H1 (cell line): Measurements from ENCODE around the gene GRAP. TPM values are rescaled to one million over a fixed set of nuclear protein-coding genes. Genes with fewer than 3 reads are reported as not detected.

ENCODE experiments used
- CTCF ChIA-PET: fragments of 300-600 bp; sonication (Branson Sonifier 250); formaldehyde crosslinking; loops from one replicate; lab custom pipeline; 2021; ENCODE audit not compliant: partially characterized antibody; lab: Charles Lee
- POLR2A ChIA-PET: fragments of 300-600 bp; sonication (Branson Sonifier 250); formaldehyde crosslinking; loops from one replicate; lab custom pipeline; 2021; ENCODE audit warnings: inconsistent platforms; ENCODE audit not compliant: partially characterized antibody; lab: Charles Lee
- DNase-seq, 2 experiments: peaks; one replicate each; pipeline versions ENCODE4 v3.0.0 to v3.0.0-alpha.2; 2010 to 2022; ENCODE audit warnings: low spot score in 2 of 2, low read depth in 1 of 2, mixed read lengths in 1 of 2
- FAIRE-seq: peaks from 2 replicates; lab custom pipeline; 2011; peaks lifted over from hg19 to GRCh38; lab: Jason Lieb, UNC
- H2AFZ ChIP-seq: 2 replicates; pipeline ENCODE4 v1.8.1; 2012; ENCODE audit warnings: low read length, inconsistent platforms
- H2AK5ac ChIP-seq: 2 replicates; pipeline ENCODE4 v1.6.1; 2013; ENCODE audit warnings: low read depth, low read length
- H2BK120ac ChIP-seq: replicated peaks from 2 replicates; pipeline ENCODE3; 2013; ENCODE audit warnings: low read depth, low read length, inconsistent platforms
- H2BK12ac ChIP-seq: 2 replicates; pipeline ENCODE4 v1.6.1; 2013; ENCODE audit warnings: low read depth, low read length
- H2BK15ac ChIP-seq: 2 replicates; pipeline ENCODE4 v1.6.1; 2013; ENCODE audit warnings: low read length
- H2BK20ac ChIP-seq: 2 replicates; pipeline ENCODE4 v1.6.1; 2013; ENCODE audit warnings: low read length
- H2BK5ac ChIP-seq: 2 replicates; pipeline ENCODE4 v1.6.1; 2013; ENCODE audit warnings: low read depth, low read length
- H3K14ac ChIP-seq: 2 replicates; pipeline ENCODE4 v1.6.1; 2013; ENCODE audit warnings: inconsistent platforms; ENCODE audit not compliant: insufficient read length
- H3K18ac ChIP-seq: 2 replicates; pipeline ENCODE4 v1.6.1; 2013; ENCODE audit warnings: low read length; ENCODE audit errors: extremely low read depth
- H3K23ac ChIP-seq: 2 replicates; pipeline ENCODE4 v1.6.1; 2013; ENCODE audit warnings: inconsistent platforms; ENCODE audit not compliant: insufficient read length
- H3K23me2 ChIP-seq: 2 replicates; pipeline ENCODE4 v1.6.1; 2013; ENCODE audit warnings: low read depth, low read length
- H3K27ac ChIP-seq: 2 replicates; pipeline ENCODE4 v1.6.1; 2011; ENCODE audit warnings: low read depth, low read length, inconsistent platforms
- H3K27me3 ChIP-seq, 4 experiments: replicated peaks in 1 of 4; 1 replicate in 1 of 4; 2 replicates in 3 of 4; pipeline versions ENCODE4 v1.6.1 to v1.8.1; 2011 to 2013; ENCODE audit warnings: low read length in 3 of 4, mild to moderate bottlenecking in 3 of 4, inconsistent platforms in 2 of 4, mixed read lengths in 2 of 4, moderate library complexity in 1 of 4; ENCODE audit not compliant: control insufficient read depth in 3 of 4, insufficient read depth in 3 of 4; ENCODE audit errors: extremely low read depth in 1 of 4
- H3K36me3 ChIP-seq, 4 experiments: 2 replicates each; pipeline versions ENCODE4 v1.6.1 to v1.8.1; 2011 to 2013; ENCODE audit warnings: mild to moderate bottlenecking in 4 of 4, low read length in 3 of 4, moderate library complexity in 2 of 4, control low read depth in 1 of 4, inconsistent platforms in 1 of 4; ENCODE audit not compliant: insufficient read depth in 4 of 4, control insufficient read depth in 2 of 4
- H3K4ac ChIP-seq: replicated peaks from 2 replicates; pipeline ENCODE3; 2013; ENCODE audit warnings: low read length, low read depth, mixed read lengths, inconsistent platforms; ENCODE audit not compliant: insufficient read length
- H3K4me1 ChIP-seq, 4 experiments: replicated peaks in 1 of 4; 1 replicate in 1 of 4; 2 replicates in 3 of 4; pipeline versions ENCODE4 v1.6.1 to v1.8.1; 2011 to 2013; ENCODE audit warnings: low read length in 3 of 4, inconsistent platforms in 2 of 4, mixed read lengths in 1 of 4; ENCODE audit not compliant: insufficient read depth in 4 of 4, control insufficient read depth in 3 of 4
- H3K4me2 ChIP-seq, 2 experiments: 2 replicates each; pipeline versions ENCODE4 v1.6.1 to v1.8.1; 2011 to 2013; ENCODE audit warnings: low read depth in 2 of 2, low read length in 2 of 2, control low read depth in 1 of 2, inconsistent platforms in 1 of 2, mild to moderate bottlenecking in 1 of 2; ENCODE audit not compliant: insufficient read depth in 1 of 2
- H3K4me3 ChIP-seq, 4 experiments: fragments of 200-600, 300-600 bp in 1 of 4; sonication (generic), shearing (Covaris generic), sonication (Bioruptor Twin) in 1 of 4; 2 replicates each; pipeline versions ENCODE4 v1.5.1 to v1.8.1; 2011 to 2016; ENCODE audit warnings: low read length in 4 of 4, low read depth in 3 of 4, control low read depth in 2 of 4, inconsistent platforms in 2 of 4, mild to moderate bottlenecking in 2 of 4, mixed read lengths in 1 of 4, moderate library complexity in 1 of 4; ENCODE audit not compliant: insufficient read depth in 2 of 4; ENCODE audit errors: extremely low read depth in 1 of 4
- H3K56ac ChIP-seq: replicated peaks from 2 replicates; pipeline ENCODE3; 2013; ENCODE audit warnings: low read depth, mild to moderate bottlenecking, mixed read lengths, low read length, inconsistent platforms; ENCODE audit not compliant: insufficient read length
- H3K79me1 ChIP-seq: 2 replicates; pipeline ENCODE4 v1.6.1; 2013; ENCODE audit warnings: low read depth, low read length, control low read depth
- H3K79me2 ChIP-seq, 2 experiments: 2 replicates each; pipeline versions ENCODE4 v1.6.1 to v1.8.1; 2012 to 2013; ENCODE audit warnings: low read length in 2 of 2, mild to moderate bottlenecking in 2 of 2, inconsistent platforms in 1 of 2; ENCODE audit not compliant: insufficient read depth in 2 of 2, control insufficient read depth in 1 of 2
- H3K9ac ChIP-seq, 4 experiments: replicated peaks in 1 of 4; 1 replicate in 1 of 4; 2 replicates in 3 of 4; pipeline versions ENCODE4 v1.6.1 to v1.8.1; 2011 to 2013; ENCODE audit warnings: low read depth in 3 of 4, low read length in 3 of 4, control low read depth in 2 of 4, mild to moderate bottlenecking in 2 of 4, moderate library complexity in 2 of 4, inconsistent platforms in 1 of 4; ENCODE audit errors: extremely low read depth in 1 of 4
- H3K9me3 ChIP-seq, 2 experiments: 2 replicates each; pipeline versions ENCODE4 v1.6.1 to v1.8.1; 2012 to 2013; ENCODE audit warnings: mild to moderate bottlenecking in 2 of 2, moderate library complexity in 2 of 2, control low read depth in 1 of 2, inconsistent platforms in 1 of 2, low read depth in 1 of 2, low read length in 1 of 2, mixed read lengths in 1 of 2; ENCODE audit not compliant: insufficient read depth in 2 of 2
- H4K20me1 ChIP-seq, 2 experiments: replicated peaks in 1 of 2; 2 replicates each; pipeline versions ENCODE3 to v1.8.1; 2011 to 2013; ENCODE audit warnings: inconsistent platforms in 2 of 2, low read length in 2 of 2, mild to moderate bottlenecking in 1 of 2; ENCODE audit not compliant: insufficient read depth in 2 of 2, control insufficient read depth in 1 of 2
- H4K5ac ChIP-seq: 2 replicates; pipeline ENCODE4 v1.6.1; 2013; ENCODE audit warnings: low read length, low read depth, mixed read lengths, inconsistent platforms; ENCODE audit not compliant: insufficient read length
- H4K8ac ChIP-seq: 2 replicates; pipeline ENCODE4 v1.8.0; 2013; ENCODE audit warnings: mild to moderate bottlenecking, moderate library complexity, low read length, inconsistent platforms; ENCODE audit not compliant: insufficient read depth; ENCODE audit errors: extremely low read depth
- H4K91ac ChIP-seq: replicated peaks from 2 replicates; pipeline ENCODE3; 2013; ENCODE audit warnings: low read length, mixed read lengths, inconsistent platforms; ENCODE audit not compliant: insufficient read length
- BRCA1 ChIP-seq: IDR thresholded peaks from 2 replicates; pipeline ENCODE4 v1.6.1; 2012; ENCODE audit warnings: low read depth, low read length, improper control_type of control experiment
- E2F6 ChIP-seq: IDR thresholded peaks from 2 replicates; pipeline ENCODE4 v1.6.1; 2012; ENCODE audit warnings: inconsistent platforms
- KDM4A ChIP-seq: IDR thresholded peaks from one replicate; pipeline ENCODE4 v1.7.1; 2012; ENCODE audit warnings: low read depth, mild to moderate bottlenecking, moderate library complexity, low read length, inconsistent platforms; ENCODE audit not compliant: severe bottlenecking
- KDM5A ChIP-seq: fragments of 200-600 bp; IDR thresholded peaks from 2 replicates; pipeline ENCODE4 v1.7.1; 2012; ENCODE audit warnings: mild to moderate bottlenecking, low read length, inconsistent platforms, mixed read lengths
- POU5F1 ChIP-seq: IDR thresholded peaks from 2 replicates; pipeline ENCODE4 v1.6.1; 2011; ENCODE audit warnings: low read depth, mild to moderate bottlenecking, low read length, moderate library complexity
- RFX5 ChIP-seq: IDR thresholded peaks from 2 replicates; pipeline ENCODE4 v1.6.1; 2011; ENCODE audit warnings: low read depth, low read length, improper control_type of control experiment, borderline replicate concordance
- SP1 ChIP-seq: IDR thresholded peaks from 2 replicates; pipeline ENCODE4 v1.6.1; 2011; ENCODE audit warnings: low read depth, low read length
- SP2 ChIP-seq: IDR thresholded peaks from 2 replicates; pipeline ENCODE4 v1.6.1; 2012; ENCODE audit warnings: mild to moderate bottlenecking, low read length, inconsistent platforms
- TAF7 ChIP-seq: optimal IDR thresholded peaks from 2 replicates; pipeline ENCODE3; 2011; ENCODE audit warnings: low read depth, mild to moderate bottlenecking, inconsistent platforms, low read length, moderate library complexity, borderline replicate concordance
- TCF12 ChIP-seq: IDR thresholded peaks from 2 replicates; pipeline ENCODE4 v1.6.1; 2011; ENCODE audit warnings: low read depth, mild to moderate bottlenecking, low read length
- USF2 ChIP-seq: IDR thresholded peaks from 2 replicates; pipeline ENCODE4 v1.6.1; 2011; ENCODE audit warnings: low read length, improper control_type of control experiment
- YY1 ChIP-seq: IDR thresholded peaks from 2 replicates; pipeline ENCODE4 v1.6.1; 2011; ENCODE audit warnings: low read depth, mild to moderate bottlenecking, low read length
- WGBS, 2 experiments: shearing (Covaris generic) in 1 of 2; methylation state at CpG; one replicate each; pipeline versions ENCODE4 v1.1.6 to v1.1.7; 2013 to 2015; ENCODE audit warnings: low lambda C conversion rate in 2 of 2, mixed read lengths in 2 of 2, inconsistent platforms in 1 of 2, low coverage in 1 of 2, missing lambda C conversion rate in 1 of 2; ENCODE audit not compliant: insufficient replicate concordance in 2 of 2, insufficient coverage in 1 of 2, insufficient read length in 1 of 2; ENCODE audit errors: extremely low coverage in 1 of 2, missing lambda C conversion rate in 1 of 2; 5-methylcytosine and 5-hydroxymethylcytosine counted together
- polyA plus RNA-seq, 7 experiments: library from polyadenylated mRNA; depleted of rRNA in 3 of 7; stranded (reverse) in 5 of 7; unstranded in 2 of 7; fragments of >200 nt in 5 of 7; fragments of 200-250 nt in 2 of 7; gene quantifications; 1 replicate in 5 of 7; 2 replicates in 1 of 7; 4 replicates in 1 of 7; pipeline versions ENCODE4 v1.2.1 to v1.2.3, GENCODE V29; 2011 to 2013; ENCODE audit warnings: missing spikeins in 2 of 7, mixed read lengths in 2 of 7
- total RNA-seq: library from RNA; stranded (reverse); fragmentation: NEBNext Ultra II Directional; extraction: Animal tissue kit (Norgen Biotek cat#: 25700); gene quantifications from 2 replicates; pipeline ENCODE4 v1.2.1, GENCODE V29; 2021

The GRAP gene
- total and polyA plus RNA-seq, 2 of the 8 experiments (the other 6 are each of a cell fraction or from before 2014, with no cell fraction given) = 0.18 to 0.24 TPM

- no peak for FAIRE-seq
- H3K9me3 ChIP-seq = no peaks in the 10 kb centered on the region
- no peak for TF ChIP-seq USF2
- no peak for TF ChIP-seq BRCA1
- no peak for TF ChIP-seq KDM4A
- TF ChIP-seq E2F6 = no peak
- TF ChIP-seq YY1 = no peak
- no peak for TF ChIP-seq SP2
- no peak for TF ChIP-seq KDM5A
- TF ChIP-seq RFX5 = no peak
- no peak for TF ChIP-seq POU5F1
- no peak for TF ChIP-seq SP1
- TF ChIP-seq TCF12 = no peak
- TF ChIP-seq TAF7 = no peak
These were observed 58.8 kb downstream of the GRAP start for GRCh38 chr17:18987862-18988545.

More at GRCh38 chr17:18987862-18988545, 58.8 kb downstream of the GRAP start:
- H2BK20ac ChIP-seq = no peak overlapping the region
- no peak overlapping the region for H3K18ac ChIP-seq
- H3K9ac ChIP-seq = no peak overlapping the region
- H3K27me3 ChIP-seq = no peaks in the 10 kb centered on the region
- no peak overlapping the region for H3K23ac ChIP-seq
- H3K56ac ChIP-seq = no peak overlapping the region
- H3K79me2 ChIP-seq = peaks cover 0 to 20% of the 10 kb centered on the region in 2 experiments; a peak in 1 of 4 replicates
- H3K23me2 ChIP-seq = no peaks in the 10 kb centered on the region
- H3K4me1 ChIP-seq = no peaks in the 10 kb centered on the region
- no peak overlapping the region for H4K5ac ChIP-seq
- H2AFZ ChIP-seq = no peak overlapping the region
- WGBS, 2 experiments = 94% methylated on average over 14 of the region's 14 CpGs; no CpG with 5 or more reads in 1 of the 2 experiments
- H2BK5ac ChIP-seq = no peak overlapping the region; the same call in 1 of the 2 replicates
- H3K14ac ChIP-seq = no peak overlapping the region
- no peak overlapping the region for H2BK12ac ChIP-seq
- DNase-seq = no peak
- H2BK15ac ChIP-seq = no peak overlapping the region
- POLR2A ChIA-PET = interaction anchor here (1.5 kb wide), 1 partner anchor 10 kb away, joined by 4 read pairs; no protein-coding TSS in a partner anchor
- peaks cover 12 to 32% of the 10 kb centered on the region in 2 experiments for H4K20me1 ChIP-seq
- H3K79me1 ChIP-seq = peaks cover 20% of the 10 kb centered on the region
- H3K4ac ChIP-seq = no peak overlapping the region
- CTCF ChIA-PET = interaction anchor here (0.9 to 2.5 kb wide), 3 partner anchors 13 to 27 kb away, joined by 3 to 9 read pairs (median 3); no protein-coding TSS in a partner anchor
- no peak overlapping the region for H4K91ac ChIP-seq
- no peak overlapping the region for H2BK120ac ChIP-seq
- no peak overlapping the region for H4K8ac ChIP-seq
- no peak overlapping the region for H3K27ac ChIP-seq
- no peak overlapping the region for H3K4me3 ChIP-seq
- no peak overlapping the region for H3K4me2 ChIP-seq
- no peak overlapping the region for H2AK5ac ChIP-seq
- peaks cover 0 to 18% (median 10%) of the 10 kb centered on the region in 4 experiments; a peak in 6 of 8 replicates for H3K36me3 ChIP-seq
